Neuronal stem cell (in vitro differentiated cells): ENCODE measurements around the gene FCMR.

ENCODE experiments used
- DNase-seq: peaks from one replicate; pipeline ENCODE4 v3.0.0-alpha.2; 2013; ENCODE audit warnings: low spot score
- H2AFZ ChIP-seq: one replicate; pipeline ENCODE4 v1.6.1; 2013; ENCODE audit warnings: mild to moderate bottlenecking, low read length, inconsistent platforms
- H2AK5ac ChIP-seq: 2 replicates; pipeline ENCODE4 v1.6.1; 2013; ENCODE audit warnings: low read depth, mild to moderate bottlenecking, inconsistent platforms, low read length, moderate library complexity, mixed read lengths
- H2BK120ac ChIP-seq: 2 replicates; pipeline ENCODE4 v1.6.1; 2013; ENCODE audit warnings: low read depth, mild to moderate bottlenecking, inconsistent platforms, low read length, moderate library complexity, mixed read lengths
- H2BK12ac ChIP-seq: one replicate; pipeline ENCODE4 v1.6.1; 2013; ENCODE audit warnings: low read length, inconsistent platforms
- H2BK15ac ChIP-seq: 2 replicates; pipeline ENCODE4 v1.6.1; 2013; ENCODE audit warnings: mild to moderate bottlenecking, low read length, inconsistent platforms, mixed read lengths
- H2BK5ac ChIP-seq: one replicate; pipeline ENCODE4 v1.6.1; 2013; ENCODE audit warnings: inconsistent platforms, mild to moderate bottlenecking, low read length, moderate library complexity
- H3K14ac ChIP-seq: one replicate; pipeline ENCODE4 v1.6.1; 2013; ENCODE audit warnings: low read length, inconsistent platforms
- H3K18ac ChIP-seq: 2 replicates; pipeline ENCODE4 v1.6.1; 2013; ENCODE audit warnings: low read length, inconsistent platforms
- H3K23ac ChIP-seq: 2 replicates; pipeline ENCODE4 v1.6.1; 2013; ENCODE audit warnings: low read depth, mild to moderate bottlenecking, mixed read lengths, low read length, inconsistent platforms; ENCODE audit not compliant: poor library complexity
- H3K27ac ChIP-seq: replicated peaks from 3 replicates; pipeline ENCODE4 v1.5.1; 2013; ENCODE audit warnings: low read length, inconsistent platforms
- H3K27me3 ChIP-seq, 3 experiments: 2 replicates each; pipeline ENCODE4 v1.6.1; 2013; ENCODE audit warnings: low read length in 3 of 3, mild to moderate bottlenecking in 2 of 3, inconsistent platforms in 1 of 3, low read depth in 1 of 3, mixed read lengths in 1 of 3, moderate library complexity in 1 of 3; ENCODE audit not compliant: control insufficient read depth in 3 of 3, insufficient read depth in 3 of 3
- H3K36me3 ChIP-seq, 2 donors: replicated peaks in 1 of 2; 2 replicates each; pipeline ENCODE4 v1.6.1; 2013; ENCODE audit warnings: low read length in 2 of 2; ENCODE audit not compliant: control insufficient read depth in 2 of 2, insufficient read depth in 2 of 2
- H3K4ac ChIP-seq: 2 replicates; pipeline ENCODE4 v1.6.1; 2013; ENCODE audit warnings: inconsistent platforms, mild to moderate bottlenecking, low read length, moderate library complexity
- H3K4me1 ChIP-seq, 2 donors: 1 replicate in 1 of 2; 2 replicates in 1 of 2; pipeline ENCODE4 v1.6.1; 2013; ENCODE audit warnings: low read length in 2 of 2, low read depth in 1 of 2; ENCODE audit not compliant: control insufficient read depth in 2 of 2, insufficient read depth in 1 of 2
- H3K4me2 ChIP-seq: one replicate; pipeline ENCODE4 v1.6.1; 2013; ENCODE audit warnings: mild to moderate bottlenecking, low read length, inconsistent platforms; ENCODE audit not compliant: insufficient read depth, poor library complexity, severe bottlenecking
- H3K4me3 ChIP-seq, 2 donors: 2 replicates each; pipeline ENCODE4 v1.5.1; 2013; ENCODE audit warnings: low read length in 2 of 2, mild to moderate bottlenecking in 2 of 2, inconsistent platforms in 1 of 2, moderate library complexity in 1 of 2
- H3K79me1 ChIP-seq: one replicate; pipeline ENCODE4 v1.6.1; 2013; ENCODE audit warnings: low read depth, mild to moderate bottlenecking, inconsistent platforms, low read length, moderate library complexity
- H3K9ac ChIP-seq: one replicate; pipeline ENCODE4 v1.6.1; 2013; ENCODE audit warnings: mild to moderate bottlenecking, low read depth, low read length, inconsistent platforms; ENCODE audit not compliant: poor library complexity
- H3K9me3 ChIP-seq, 2 donors: replicated peaks in 1 of 2; 2 replicates each; pipeline versions ENCODE3 to v1.6.1; 2013; ENCODE audit warnings: low read length in 2 of 2, mild to moderate bottlenecking in 2 of 2, inconsistent platforms in 1 of 2, low read depth in 1 of 2, mixed read lengths in 1 of 2, moderate library complexity in 1 of 2; ENCODE audit not compliant: control insufficient read depth in 2 of 2, insufficient read depth in 1 of 2
- H4K8ac ChIP-seq: one replicate; pipeline ENCODE4 v1.6.1; 2013; ENCODE audit warnings: low read depth, mild to moderate bottlenecking, inconsistent platforms, low read length, moderate library complexity
- H4K91ac ChIP-seq: one replicate; pipeline ENCODE4 v1.6.1; 2013; ENCODE audit warnings: low read length, low read depth, mild to moderate bottlenecking, inconsistent platforms; ENCODE audit not compliant: poor library complexity
- WGBS, 2 donors: extraction: QIAGEN DNeasy Blood & Tissue Kit; methylation state at CpG; one replicate each; pipeline ENCODE4 v1.1.7; 2013; ENCODE audit warnings: missing lambda C conversion rate in 2 of 2, mixed read lengths in 1 of 2; ENCODE audit not compliant: insufficient read length in 2 of 2, insufficient replicate concordance in 1 of 2; ENCODE audit errors: extremely low coverage in 2 of 2; 5-methylcytosine and 5-hydroxymethylcytosine counted together

FCMR gene

DNA sequence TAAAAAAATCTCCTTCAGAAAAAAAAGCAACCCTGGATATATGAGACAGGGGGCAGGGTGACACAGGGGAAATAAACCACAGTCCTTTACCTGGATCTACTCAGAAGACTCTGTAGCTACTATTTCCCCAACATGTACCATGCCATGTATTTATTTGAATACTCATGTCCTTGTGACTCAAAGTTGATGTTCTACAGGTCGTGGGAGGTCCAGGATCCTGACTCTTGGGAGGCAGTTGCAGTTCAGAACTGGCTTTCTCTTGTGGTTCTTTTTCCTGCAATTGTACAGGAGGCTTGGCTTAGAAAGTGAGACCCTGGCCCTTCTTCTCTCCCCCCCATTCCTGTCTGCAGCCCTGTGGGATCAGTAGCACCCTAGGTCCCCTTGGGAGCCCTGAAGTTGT is 30.3 kb downstream of the FCMR start:
- no peak overlapping the region for H3K4me2 ChIP-seq
- H3K27me3 ChIP-seq: peaks cover 0 to 15% (median 0%) of the 10 kb centered on the region in 3 experiments
- H3K18ac ChIP-seq: no peak overlapping the region
- H3K9me3 ChIP-seq: no peaks in the 10 kb centered on the region
- H3K79me1 ChIP-seq: no peaks in the 10 kb centered on the region
- WGBS, 2 donors: no CpG with 5 or more reads among the region's 1 CpG
- no peak overlapping the region for H2BK120ac ChIP-seq
- no peaks in the 10 kb centered on the region for H3K4me1 ChIP-seq
- no peak overlapping the region for H3K23ac ChIP-seq
- no peak overlapping the region for H4K8ac ChIP-seq
- H3K9ac ChIP-seq: no peak overlapping the region
- DNase-seq: no peak
- no peak overlapping the region for H3K27ac ChIP-seq
- no peaks in the 10 kb centered on the region for H3K36me3 ChIP-seq
- H3K4ac ChIP-seq: no peak overlapping the region
- H2BK15ac ChIP-seq: no peak overlapping the region
- no peak overlapping the region for H2AFZ ChIP-seq
- no peak overlapping the region for H2BK5ac ChIP-seq
- no peak overlapping the region for H3K14ac ChIP-seq
- H4K91ac ChIP-seq: no peak overlapping the region
- H3K4me3 ChIP-seq: no peak overlapping the region
- no peak overlapping the region for H2AK5ac ChIP-seq
- no peak overlapping the region for H2BK12ac ChIP-seq

DNA sequence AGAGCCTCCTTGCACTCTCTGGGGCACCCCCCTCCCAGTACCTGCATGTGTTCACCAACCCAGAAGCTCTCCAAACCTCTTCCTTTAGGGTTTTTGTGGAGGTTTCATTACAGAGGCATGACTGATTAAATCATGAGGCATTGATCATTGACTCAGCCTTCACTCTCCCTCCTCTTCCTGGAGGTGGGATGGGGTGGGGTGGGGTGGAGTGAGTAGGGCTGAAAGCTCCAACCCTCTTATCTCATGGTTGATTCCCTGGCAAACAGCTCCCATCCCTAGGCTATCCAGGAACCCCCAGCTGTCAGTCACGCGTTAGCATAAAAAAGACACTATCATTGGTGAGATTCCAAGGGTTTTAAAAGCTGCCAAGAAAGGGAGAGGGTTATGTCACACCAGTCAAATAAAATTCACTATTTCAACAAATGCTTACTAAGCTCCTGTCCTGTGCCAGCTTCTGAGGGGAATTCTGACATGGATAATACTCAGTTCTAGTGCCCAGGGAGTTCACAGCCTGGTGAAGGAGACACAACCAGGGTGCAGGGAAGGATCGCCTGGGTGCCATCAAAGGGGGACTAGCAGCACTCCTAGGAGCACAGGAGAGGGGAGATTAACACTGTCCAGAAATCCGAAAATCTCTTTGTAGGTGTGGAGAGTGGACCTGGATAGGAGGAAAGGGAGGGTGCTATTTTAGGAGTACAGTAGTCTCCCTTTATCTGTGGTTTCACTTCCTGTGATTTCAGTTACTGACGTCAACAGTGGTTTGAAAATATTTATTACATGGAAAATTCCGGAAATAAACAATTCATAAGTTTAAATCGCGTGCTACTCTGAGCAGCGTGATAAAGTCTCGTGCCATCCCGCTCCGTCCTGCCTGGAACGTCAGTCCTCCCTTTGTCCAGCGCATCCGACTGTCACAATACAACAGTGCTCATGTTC is 31.3 kb downstream of the FCMR start:
- H3K27ac ChIP-seq: no peak overlapping the region

GRCh38 chr1:206887701-206888100 is 34.0 kb downstream of the FCMR start:
- WGBS, 2 donors: no CpG with 5 or more reads among the region's 4 CpGs
- Histone ChIP-seq H3K27ac (no peak overlapping the region), H2BK5ac (no peak overlapping the region), H4K91ac (no peak overlapping the region), H3K14ac (no peak overlapping the region), H3K27me3 (peaks cover 0 to 5% (median 0%) of the 10 kb centered on the region in 3 experiments), H3K4me3 (no peak overlapping the region), H3K4me1 (no peaks in the 10 kb centered on the region), H2BK12ac (no peak overlapping the region), H4K8ac (no peak overlapping the region), H2BK120ac (no peak overlapping the region), H2AK5ac (no peak overlapping the region), H3K4me2 (no peak overlapping the region), H3K79me1 (no peaks in the 10 kb centered on the region), H3K9me3 (no peaks in the 10 kb centered on the region), H3K23ac (no peak overlapping the region), H3K9ac (no peak overlapping the region), H2AFZ (no peak overlapping the region), H3K18ac (no peak overlapping the region), H3K4ac (no peak overlapping the region), H2BK15ac (no peak overlapping the region), H3K36me3 (no peaks in the 10 kb centered on the region)
- no peak for DNase-seq

More for the DNA sequence above, 31.3 kb downstream of the FCMR start:
- Histone ChIP-seq H3K4me1 (no peaks in the 10 kb centered on the region), H3K9me3 (no peaks in the 10 kb centered on the region), H3K4ac (no peak overlapping the region), H2AFZ (no peak overlapping the region), H2BK5ac (no peak overlapping the region), H4K8ac (no peak overlapping the region), H2BK15ac (no peak overlapping the region), H2BK120ac (no peak overlapping the region), H4K91ac (no peak overlapping the region), H3K27me3 (peaks cover 0 to 15% (median 0%) of the 10 kb centered on the region in 3 experiments), H3K36me3 (no peaks in the 10 kb centered on the region), H2AK5ac (no peak overlapping the region), H3K18ac (no peak overlapping the region), H3K23ac (no peak overlapping the region), H3K4me2 (no peak overlapping the region), H3K14ac (no peak overlapping the region), H3K9ac (no peak overlapping the region), H3K79me1 (no peaks in the 10 kb centered on the region), H3K4me3 (no peak overlapping the region), H2BK12ac (no peak overlapping the region)
- DNase-seq: no peak
- no CpG with 5 or more reads among the region's 15 CpGs for WGBS, 2 donors

DNA sequence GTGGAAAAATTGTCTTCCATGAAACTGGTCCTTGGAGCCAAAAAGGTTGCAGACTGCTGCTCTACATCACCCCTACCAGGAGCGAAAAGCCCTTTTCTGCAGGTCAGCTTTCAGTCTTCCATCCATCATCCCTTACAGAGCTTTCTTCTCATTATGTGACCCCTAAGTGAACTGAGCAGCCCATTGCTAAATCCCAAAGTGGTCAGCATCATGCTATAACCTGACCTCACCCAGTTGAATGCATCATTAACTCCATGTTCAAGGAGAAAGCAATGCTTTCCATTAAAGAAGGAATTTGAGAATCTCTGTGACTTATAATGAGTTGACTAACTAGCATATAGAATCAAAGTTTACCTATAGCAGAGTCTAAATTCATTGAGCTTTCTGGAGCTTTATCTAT is 34.9 kb downstream of the FCMR start:
- Histone ChIP-seq H2AFZ (no peak overlapping the region), H3K79me1 (no peaks in the 10 kb centered on the region), H3K4me2 (no peak overlapping the region), H2AK5ac (no peak overlapping the region), H3K4me1 (no peaks in the 10 kb centered on the region), H3K4ac (no peak overlapping the region), H3K9ac (no peak overlapping the region), H3K23ac (no peak overlapping the region), H3K27me3 (peaks cover 0 to 5% (median 0%) of the 10 kb centered on the region in 3 experiments), H3K18ac (no peak overlapping the region), H3K4me3 (no peak overlapping the region), H4K91ac (no peak overlapping the region), H2BK5ac (no peak overlapping the region), H4K8ac (no peak overlapping the region), H3K27ac (no peak overlapping the region), H2BK120ac (no peak overlapping the region), H3K14ac (no peak overlapping the region), H3K36me3 (no peaks in the 10 kb centered on the region), H2BK15ac (no peak overlapping the region), H3K9me3 (no peaks in the 10 kb centered on the region), H2BK12ac (no peak overlapping the region)
- no CpG with 5 or more reads among the region's 1 CpG for WGBS, 2 donors
- no peak for DNase-seq
